Esophagus squamous epithelium (tissue), 4 donors: ENCODE results near the gene TIMM22.

Experiments used
- POLR2A ChIP-seq, 4 donors: fragments of 450-650 bp; IDR thresholded peaks; one replicate each; pipeline ENCODE4 v1.6.1; 2017; ENCODE audit warnings: antibody characterized with exemption in 4 of 4, mild to moderate bottlenecking in 4 of 4, moderate library complexity in 3 of 4
- TF ChIP-seq, protein P1 (sequence below), 6 experiments: fragments of 450-650 bp in 4 of 6; fragments of 200-600 bp in 2 of 6; sonication (generic) in 2 of 6; IDR thresholded peaks; one replicate each; pipeline ENCODE4 v1.5.1; 2016 to 2019; ENCODE audit warnings: antibody characterized with exemption in 6 of 6, mild to moderate bottlenecking in 4 of 6, moderate library complexity in 4 of 6

DNA sequence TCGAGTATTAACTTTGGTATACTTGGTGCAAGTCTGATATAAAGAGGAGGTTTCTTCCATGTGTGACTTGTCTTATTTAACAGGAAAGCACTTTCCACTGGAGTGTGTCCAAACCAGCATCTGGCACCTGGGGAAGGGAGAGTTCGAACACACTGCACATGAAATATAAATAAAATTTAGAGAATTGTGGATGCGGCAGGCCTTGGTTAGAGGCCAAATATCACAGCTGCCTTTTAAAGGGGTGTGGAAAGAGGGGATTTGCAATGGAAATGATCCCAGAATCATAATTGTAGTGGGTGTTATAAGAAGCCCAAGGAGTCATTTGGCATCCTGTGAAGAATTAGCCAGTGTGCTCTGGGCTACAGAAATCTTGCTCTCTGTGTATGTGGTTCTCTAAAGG is 13.0 kb upstream of the TIMM22 start:
- no peak for TF ChIP-seq POLR2A (IDR thresholded peaks at IDR 0.05)
- TF ChIP-seq, protein P1, sequence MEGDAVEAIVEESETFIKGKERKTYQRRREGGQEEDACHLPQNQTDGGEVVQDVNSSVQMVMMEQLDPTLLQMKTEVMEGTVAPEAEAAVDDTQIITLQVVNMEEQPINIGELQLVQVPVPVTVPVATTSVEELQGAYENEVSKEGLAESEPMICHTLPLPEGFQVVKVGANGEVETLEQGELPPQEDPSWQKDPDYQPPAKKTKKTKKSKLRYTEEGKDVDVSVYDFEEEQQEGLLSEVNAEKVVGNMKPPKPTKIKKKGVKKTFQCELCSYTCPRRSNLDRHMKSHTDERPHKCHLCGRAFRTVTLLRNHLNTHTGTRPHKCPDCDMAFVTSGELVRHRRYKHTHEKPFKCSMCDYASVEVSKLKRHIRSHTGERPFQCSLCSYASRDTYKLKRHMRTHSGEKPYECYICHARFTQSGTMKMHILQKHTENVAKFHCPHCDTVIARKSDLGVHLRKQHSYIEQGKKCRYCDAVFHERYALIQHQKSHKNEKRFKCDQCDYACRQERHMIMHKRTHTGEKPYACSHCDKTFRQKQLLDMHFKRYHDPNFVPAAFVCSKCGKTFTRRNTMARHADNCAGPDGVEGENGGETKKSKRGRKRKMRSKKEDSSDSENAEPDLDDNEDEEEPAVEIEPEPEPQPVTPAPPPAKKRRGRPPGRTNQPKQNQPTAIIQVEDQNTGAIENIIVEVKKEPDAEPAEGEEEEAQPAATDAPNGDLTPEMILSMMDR (IDR thresholded peaks at IDR 0.05) = no peak
